ENCODE measurements around the gene GNGT1. TPM values are rescaled to one million over a fixed set of nuclear protein-coding genes. Genes with fewer than 3 reads are reported as not detected.

GNGT1 gene
- total RNA-seq, 1 experiment from 2014 or later, result 0.20 TPM

- H3K27me3 Mint-ChIP-seq (ENCODE audit: low read depth), result no peaks in the 10 kb centered on the region
- H3K4me2 ChIP-seq (ENCODE audit: insufficient read depth, insufficient read length, low read length), result no peak overlapping the region
- no peaks in the 10 kb centered on the region for H3K4me1 ChIP-seq (ENCODE audit: insufficient read depth, low read length)
- peaks cover 0 to 2% of the 10 kb centered on the region in 2 experiments; a peak in 1 of 5 replicates for H3K9me3 Mint-ChIP-seq
- H3K79me2 ChIP-seq (ENCODE audit: insufficient read depth, low read length), result no peaks in the 10 kb centered on the region
- H2BK120ac ChIP-seq (ENCODE audit: low read depth, low read length, poor library complexity, severe bottlenecking), result no peak overlapping the region
- no peak overlapping the region for H2BK12ac ChIP-seq (ENCODE audit: insufficient read length, low read depth, low read length)
- no peak overlapping the region for H3K4ac ChIP-seq (ENCODE audit: low read depth, low read length)
- no peak overlapping the region for H2BK20ac ChIP-seq (ENCODE audit: low read depth, low read length, poor library complexity, severe bottlenecking)
- no peaks in the 10 kb centered on the region for H4K20me1 ChIP-seq (ENCODE audit: control insufficient read depth, insufficient read depth, insufficient read length)
- H3K56ac ChIP-seq (ENCODE audit: insufficient read length, low read depth, low read length), result no peak overlapping the region
- H3K79me1 ChIP-seq (ENCODE audit: insufficient read depth, low read depth, low read length, poor library complexity, severe bottlenecking), result no peaks in the 10 kb centered on the region
- H3K27ac ChIP-seq (ENCODE audit: insufficient read length, low read depth, low read length), result no peak overlapping the region
- no peaks in the 10 kb centered on the region for H3K9me3 ChIP-seq (ENCODE audit: control insufficient read depth, low read depth, low read length)
- H4K8ac ChIP-seq (replicated peaks; ENCODE audit: insufficient read length, low read depth, low read length), result no peak overlapping the region
- no peak overlapping the region for H3K23ac ChIP-seq (ENCODE audit: insufficient read length, low read depth, low read length)
- no peak overlapping the region for H4K91ac ChIP-seq (ENCODE audit: insufficient read length, low read depth, low read length)
- H3K4me1 Mint-ChIP-seq, result no peaks in the 10 kb centered on the region
- no peaks in the 10 kb centered on the region for H3K23me2 ChIP-seq (ENCODE audit: insufficient read length, low read depth, low read length, poor library complexity, severe bottlenecking)
- H2BK5ac ChIP-seq (ENCODE audit: insufficient read length, low read length), result no peak overlapping the region
- no peak overlapping the region for H2AFZ ChIP-seq (ENCODE audit: low read length)
- H3K27me3 ChIP-seq (ENCODE audit: insufficient read depth, low read length), result no peaks in the 10 kb centered on the region
- H3K9ac ChIP-seq (ENCODE audit: extremely low read depth, insufficient read length, low read length), result no peak overlapping the region
- WGBS (ENCODE audit: extremely low coverage, insufficient read length, low lambda C conversion rate), result no CpG with 5 or more reads among the region's 3 CpGs
- H4K5ac ChIP-seq (ENCODE audit: insufficient read length, low read depth, low read length), result no peak overlapping the region
- TF ChIP-seq CTCF (conservative IDR thresholded peaks at IDR 0.05), result no peak
- H2BK15ac ChIP-seq (ENCODE audit: low read depth, low read length), result no peak overlapping the region
- no peak overlapping the region for H3T11ph ChIP-seq (ENCODE audit: low read length)
- no peaks in the 10 kb centered on the region for H3K36me3 Mint-ChIP-seq (ENCODE audit: insufficient read depth in 1 of 3, low read depth in 3 of 3)
- H3K27ac Mint-ChIP-seq, result no peak overlapping the region
- H2AK5ac ChIP-seq (ENCODE audit: insufficient read length, low read length), result no peak overlapping the region
- H3K14ac ChIP-seq (ENCODE audit: insufficient read depth, low read length), result no peak overlapping the region
- no peak for DNase-seq
- H3K4me3 Mint-ChIP-seq, result no peak overlapping the region
- H3K18ac ChIP-seq (ENCODE audit: insufficient read length, low read depth, low read length), result no peak overlapping the region
Measured at GRCh38 chr7:93958651-93959050, 52.3 kb downstream of the GNGT1 start.

Other genes with a start within 250 kb of the GNGT1 start
- 3.8 and 4.4 TPM in 2 replicates for gene TFPI2, start 15.8 kb upstream of the GNGT1 start, total RNA-seq (2021)
- gene GNG11, start 15.2 kb downstream of the GNGT1 start, total RNA-seq (2021), result 0.64 and 0.68 TPM in 2 replicates
- 21.4 and 23.4 TPM in 2 replicates for gene BET1, start 97.8 kb downstream of the GNGT1 start, total RNA-seq (2021)

All from H9 (cell line).